ENCODE data around the gene PTMA.

Gene PTMA

GRCh38 chr2:231732604-231733003, 24.3 kb downstream of the PTMA start:
- TF ChIP-seq SIN3A (IDR thresholded peaks at IDR 0.05; ENCODE audit: borderline replicate concordance, insufficient read depth, low read length) (no peak), FOXP2 (optimal IDR thresholded peaks at IDR 0.05; ENCODE audit: borderline replicate concordance, extremely low read depth, extremely low read length, insufficient read depth) (no peak), POLR2AphosphoS5 (IDR thresholded peaks at IDR 0.05; ENCODE audit: low read depth, low read length) (no peak), REST (IDR thresholded peaks at IDR 0.05; ENCODE audit: insufficient read depth in 1 of 2, low read depth in 2 of 2, low read length in 2 of 2) (no peak), TAF1 (IDR thresholded peaks at IDR 0.05; ENCODE audit: borderline replicate concordance, insufficient read depth, low read length) (no peak)

GRCh38 chr2:231737761-231738160, 29.4 kb downstream of the PTMA start:
- TF ChIP-seq POLR2AphosphoS5 (IDR thresholded peaks at IDR 0.05; ENCODE audit: low read depth, low read length) (no peak), SIN3A (IDR thresholded peaks at IDR 0.05; ENCODE audit: borderline replicate concordance, insufficient read depth, low read length) (no peak), REST (IDR thresholded peaks at IDR 0.05; ENCODE audit: insufficient read depth in 1 of 2, low read depth in 2 of 2, low read length in 2 of 2) (no peak), FOXP2 (optimal IDR thresholded peaks at IDR 0.05; ENCODE audit: borderline replicate concordance, extremely low read depth, extremely low read length, insufficient read depth) (no peak), TAF1 (IDR thresholded peaks at IDR 0.05; ENCODE audit: borderline replicate concordance, insufficient read depth, low read length) (no peak)

GRCh38 chr2:231743376-231744116, 35.2 kb downstream of the PTMA start:
- TF ChIP-seq FOXP2 (optimal IDR thresholded peaks at IDR 0.05; ENCODE audit: borderline replicate concordance, extremely low read depth, extremely low read length, insufficient read depth) (no peak), REST (IDR thresholded peaks at IDR 0.05; ENCODE audit: insufficient read depth in 1 of 2, low read depth in 2 of 2, low read length in 2 of 2) (no peak), POLR2AphosphoS5 (IDR thresholded peaks at IDR 0.05; ENCODE audit: low read depth, low read length) (no peak), SIN3A (IDR thresholded peaks at IDR 0.05; ENCODE audit: borderline replicate concordance, insufficient read depth, low read length) (no peak), TAF1 (IDR thresholded peaks at IDR 0.05; ENCODE audit: borderline replicate concordance, insufficient read depth, low read length) (no peak)

GRCh38 chr2:231745303-231746038, 37.1 kb downstream of the PTMA start:
- no peak for TF ChIP-seq TAF1 (IDR thresholded peaks at IDR 0.05; ENCODE audit: borderline replicate concordance, insufficient read depth, low read length)
- TF ChIP-seq FOXP2 (optimal IDR thresholded peaks at IDR 0.05; ENCODE audit: borderline replicate concordance, extremely low read depth, extremely low read length, insufficient read depth), result no peak
- no peak for TF ChIP-seq POLR2AphosphoS5 (IDR thresholded peaks at IDR 0.05; ENCODE audit: low read depth, low read length)
- TF ChIP-seq REST (IDR thresholded peaks at IDR 0.05; ENCODE audit: insufficient read depth in 1 of 2, low read depth in 2 of 2, low read length in 2 of 2), result no peak
- no peak for TF ChIP-seq SIN3A (IDR thresholded peaks at IDR 0.05; ENCODE audit: borderline replicate concordance, insufficient read depth, low read length)
